Measurements from ENCODE around the gene EEFSEC. TPM values are rescaled to one million over a fixed set of nuclear protein-coding genes. Genes with fewer than 3 reads are reported as not detected.

Gene EEFSEC
- total RNA-seq, 1 experiment from 2014 or later = 21.3 TPM

GRCh38 chr3:128430301-128430700 lies 277.0 kb downstream of the EEFSEC start:
- H3K27me3 ChIP-seq (ENCODE audit: insufficient read depth, low read depth) = no peaks in the 10 kb centered on the region
- POLR2A ChIA-PET (ENCODE audit: unreplicated experiment) = interaction anchor here (0.6 kb wide), 1 partner anchor 148 kb away, joined by 10 read pairs; no protein-coding TSS in a partner anchor

GRCh38 chr3:128430731-128431130 lies 277.4 kb downstream of the EEFSEC start:
- H3K79me2 ChIP-seq (ENCODE audit: low read depth) = no peaks in the 10 kb centered on the region
- DNase-seq = peak in 1 of 2 experiments; percentile 19
- no peak overlapping the region for H3K4me2 ChIP-seq
- intact Hi-C loops (cut with micrococcal nuclease; ENCODE audit: unreplicated experiment) = no loop called here
- no peak overlapping the region for H3K4me3 ChIP-seq
- no peaks in the 10 kb centered on the region for H3K36me3 ChIP-seq (ENCODE audit: low read depth)
- H3K9me3 ChIP-seq (ENCODE audit: insufficient read depth, low read depth) = no peaks in the 10 kb centered on the region
- no peak for TF ChIP-seq CTCF (conservative IDR thresholded peaks at IDR 0.05)
- TF ChIP-seq EZH2 (IDR thresholded peaks at IDR 0.05; ENCODE audit: low read depth) = no peak
- no peaks in the 10 kb centered on the region for H3K27me3 ChIP-seq (ENCODE audit: insufficient read depth, low read depth)
- H3K4me1 ChIP-seq (replicated peaks; ENCODE audit: insufficient read depth) = peaks cover 50% of the 10 kb centered on the region
- peaks cover 29% of the 10 kb centered on the region for H3F3A ChIP-seq (ENCODE audit: insufficient read depth, low read depth)
- no peak overlapping the region for H3K27ac ChIP-seq
- H3K9me2 ChIP-seq (ENCODE audit: insufficient read depth) = no peaks in the 10 kb centered on the region
- H2AFZ ChIP-seq = no peak overlapping the region
- POLR2A ChIA-PET (ENCODE audit: unreplicated experiment) = no interaction called here
- BruUV-seq (replicated peaks) = no TSS peak
- CTCF ChIA-PET = no interaction called here
- no peaks in the 10 kb centered on the region for H4K20me1 ChIP-seq (ENCODE audit: insufficient read depth)

More at GRCh38 chr3:128430301-128430700, 277.0 kb downstream of the EEFSEC start:
- CTCF ChIA-PET = no interaction called here
- Histone ChIP-seq H3K4me2 (no peak overlapping the region), H3F3A (ENCODE audit: insufficient read depth, low read depth) (peaks cover 27% of the 10 kb centered on the region), H3K9me2 (ENCODE audit: insufficient read depth) (no peaks in the 10 kb centered on the region), H3K79me2 (ENCODE audit: low read depth) (no peaks in the 10 kb centered on the region), H3K4me1 (replicated peaks; ENCODE audit: insufficient read depth) (peaks cover 50% of the 10 kb centered on the region), H2AFZ (no peak overlapping the region), H3K27ac (no peak overlapping the region), H3K9me3 (ENCODE audit: insufficient read depth, low read depth) (no peaks in the 10 kb centered on the region), H3K36me3 (ENCODE audit: low read depth) (no peaks in the 10 kb centered on the region), H4K20me1 (ENCODE audit: insufficient read depth) (no peaks in the 10 kb centered on the region), H3K4me3 (no peak overlapping the region)
- BruUV-seq (replicated peaks) = no TSS peak
- DNase-seq = peak in 1 of 2 experiments; percentile 26
- intact Hi-C loops (cut with micrococcal nuclease; ENCODE audit: unreplicated experiment) = no loop called here
- TF ChIP-seq EZH2 (IDR thresholded peaks at IDR 0.05; ENCODE audit: low read depth) (no peak), CTCF (conservative IDR thresholded peaks at IDR 0.05) (no peak)

DNA sequence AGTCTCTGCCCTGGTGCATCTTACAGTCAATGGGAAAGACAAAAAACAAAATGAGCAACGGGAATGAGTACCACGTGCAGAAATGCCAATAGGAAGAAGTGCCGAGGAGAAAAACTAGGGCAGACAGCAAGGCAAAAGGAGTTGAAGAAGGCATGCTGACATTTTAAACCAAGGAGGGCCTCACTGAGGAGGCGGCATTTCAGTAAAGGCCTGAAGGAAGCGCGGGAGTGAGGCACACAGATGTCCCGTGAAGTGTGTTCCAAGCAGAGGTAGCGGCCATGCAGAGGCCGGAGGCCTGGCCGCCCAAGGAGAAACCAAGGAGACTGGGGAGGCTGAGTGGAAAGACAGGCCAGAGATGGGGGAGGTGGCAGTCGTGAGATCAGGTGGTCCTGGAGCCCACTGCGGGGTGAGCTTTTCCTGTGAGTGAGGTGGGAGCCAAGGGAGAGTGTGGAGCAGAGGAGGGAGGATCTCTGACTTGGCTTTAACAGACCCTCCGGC lies 278.6 kb downstream of the EEFSEC start:
- H3K79me2 ChIP-seq (ENCODE audit: low read depth) = no peaks in the 10 kb centered on the region
- H3K4me2 ChIP-seq = peak overlapping the region; percentile 87
- intact Hi-C loops (cut with micrococcal nuclease; ENCODE audit: unreplicated experiment) = no loop called here
- no peaks in the 10 kb centered on the region for H3K36me3 ChIP-seq (ENCODE audit: low read depth)
- H3F3A ChIP-seq (ENCODE audit: insufficient read depth, low read depth) = peaks cover 40% of the 10 kb centered on the region
- H3K4me3 ChIP-seq = peak overlapping the region; percentile 56; the same call in 1 of the 2 replicates
- DNase-seq = peak in 1 of 2 experiments; percentile 28
- peaks cover 57% of the 10 kb centered on the region for H3K4me1 ChIP-seq (replicated peaks; ENCODE audit: insufficient read depth)
- no peaks in the 10 kb centered on the region; the same call in 1 of the 2 replicates for H3K9me3 ChIP-seq (ENCODE audit: insufficient read depth, low read depth)
- POLR2A ChIA-PET (ENCODE audit: unreplicated experiment) = no interaction called here
- H3K27ac ChIP-seq = no peak overlapping the region
- H3K27me3 ChIP-seq (ENCODE audit: insufficient read depth, low read depth) = no peaks in the 10 kb centered on the region
- peak overlapping the region; percentile 63; the same call in 1 of the 2 replicates for H2AFZ ChIP-seq
- no TSS peak for BruUV-seq (replicated peaks)
- CTCF ChIA-PET = interaction anchor here (0.6 kb wide), 1 partner anchor 261 kb away, joined by 5 read pairs; no protein-coding TSS in a partner anchor
- H4K20me1 ChIP-seq (ENCODE audit: insufficient read depth) = no peaks in the 10 kb centered on the region
- no peaks in the 10 kb centered on the region for H3K9me2 ChIP-seq (ENCODE audit: insufficient read depth)
- TF ChIP-seq CTCF (conservative IDR thresholded peaks at IDR 0.05) = no peak
- no peak for TF ChIP-seq EZH2 (IDR thresholded peaks at IDR 0.05; ENCODE audit: low read depth)
